Posterior cingulate gyrus (tissue), 11 donors: Measurements from ENCODE around the gene SLC1A6.
"Not testable (repeated sequence)": the region's sequence is repeated elsewhere in the genome, so short reads cannot be mapped to it uniquely, and the experiment has no call there.

ENCODE experiments used
- DNase-seq, 10 donors: peaks; one replicate each; pipeline versions ENCODE4 v3.0.0 to v3.0.0-alpha.2; 2020 to 2021; ENCODE audit warnings: mixed read lengths in 3 of 10
- intact Hi-C: fragments of 100-400 bp; cut with DNase I; formaldehyde crosslinking; loops from one replicate; pipeline ENCODE4 v1.15.1; 2023

SLC1A6 gene

GRCh38 chr19:14961956-14962685 is 17.5 kb downstream of the SLC1A6 start:
- DNase-seq, result peak in 1 of 10 donors; percentile 58
- intact Hi-C loops, result no loop called here

DNA sequence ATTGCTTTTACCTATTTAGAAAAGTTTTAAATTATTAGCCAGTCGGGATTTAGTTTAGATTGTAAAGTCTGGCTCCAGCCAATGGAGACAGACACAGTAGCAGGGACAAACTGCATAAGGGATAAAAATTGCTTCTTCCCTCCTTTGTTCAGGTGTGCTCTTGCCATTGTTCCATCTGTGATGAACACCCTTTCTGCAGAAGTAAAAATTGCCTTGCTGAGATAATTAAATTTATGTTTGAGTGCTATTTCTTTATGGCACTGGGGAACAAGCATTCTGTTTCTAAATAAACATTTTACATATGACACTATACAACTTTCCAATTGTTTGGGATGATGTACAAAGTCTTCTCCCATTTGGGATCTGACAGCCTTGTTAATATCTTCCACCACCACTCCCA is 20.4 kb downstream of the SLC1A6 start:
- intact Hi-C loops, result no loop called here
- no peak for DNase-seq

GRCh38 chr19:14957464-14957863 is 22.2 kb downstream of the SLC1A6 start:
- intact Hi-C loops, result no loop called here
- no peak for DNase-seq

DNA sequence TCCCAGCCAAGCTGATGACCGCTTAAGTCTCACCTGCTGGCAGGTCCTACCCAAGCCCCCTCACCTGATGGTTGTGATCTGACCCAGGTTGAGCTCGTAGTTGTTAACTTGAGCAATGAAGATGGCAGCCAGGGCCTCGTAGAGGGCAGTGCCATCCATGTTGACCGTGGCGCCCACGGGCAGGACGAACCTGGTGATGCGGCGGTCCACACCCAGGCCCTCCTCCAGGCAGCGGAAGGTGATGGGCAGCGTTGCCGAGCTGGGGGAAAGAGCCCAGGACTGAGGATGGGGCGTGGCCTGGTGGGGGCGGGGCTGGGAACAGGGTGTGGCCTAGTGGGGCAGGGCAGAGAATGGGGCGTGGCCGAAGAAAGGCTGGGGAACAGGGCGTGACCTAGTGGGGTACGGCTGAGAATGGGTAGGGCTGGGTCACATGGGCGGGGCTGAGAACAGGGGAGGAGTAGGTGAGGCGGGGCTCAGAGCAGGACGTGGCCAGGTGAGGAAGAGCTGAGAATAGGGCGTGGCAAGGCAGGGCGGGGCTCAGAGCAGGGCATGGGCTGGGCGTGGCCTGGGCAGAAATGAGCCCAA is 25.5 kb downstream of the SLC1A6 start:
- intact Hi-C loops, result no loop called here
- no peak for DNase-seq

DNA sequence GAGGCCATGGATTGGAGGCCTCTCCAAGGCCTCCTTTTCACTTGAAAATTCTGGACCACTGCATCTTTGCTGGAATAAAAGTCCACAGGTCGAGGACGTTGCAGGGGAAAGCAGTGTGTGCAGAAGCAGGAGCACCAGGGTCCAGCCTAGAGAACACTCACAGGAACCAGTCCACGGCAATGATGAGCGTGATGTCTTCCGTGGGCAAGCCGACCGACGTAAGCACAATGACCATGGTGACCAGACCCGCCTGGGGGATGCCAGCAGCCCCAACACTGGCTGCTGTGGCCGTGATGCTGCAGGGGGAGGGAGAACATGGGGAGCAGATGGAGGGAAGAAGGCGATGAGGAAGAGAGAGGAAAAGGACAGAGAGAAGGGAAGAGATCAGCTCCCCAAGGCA is 26.9 kb downstream of the SLC1A6 start:
- intact Hi-C loops, result no loop called here
- no peak for DNase-seq

- no peak for DNase-seq
- intact Hi-C loops, result no loop called here
These were observed 29.2 kb downstream of the SLC1A6 start for GRCh38 chr19:14950421-14950820.

DNA sequence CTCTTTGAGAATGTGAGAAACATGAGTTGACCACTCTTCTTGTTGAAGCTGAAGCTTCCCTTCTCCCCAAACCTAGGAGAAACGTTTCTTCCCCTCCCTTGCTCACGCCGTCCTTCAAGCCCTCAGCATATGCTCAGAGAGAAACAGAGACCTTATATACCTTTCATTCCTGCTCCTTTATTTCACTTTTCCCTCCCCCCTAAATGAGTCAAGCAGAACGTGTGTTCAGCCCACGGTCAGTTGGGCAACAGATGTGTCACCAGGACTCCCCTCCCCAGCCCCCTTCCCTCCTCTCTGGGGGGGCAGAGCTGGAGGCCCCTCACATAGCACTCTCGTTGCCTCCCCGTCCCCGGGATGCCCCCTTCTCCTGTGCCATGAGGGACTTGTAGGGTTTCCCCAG is 29.8 kb downstream of the SLC1A6 start:
- no peak for DNase-seq
- intact Hi-C loops, result no loop called here

- DNase-seq, intact Hi-C loops: not testable (repeated sequence)
These were observed 30.3 kb downstream of the SLC1A6 start for GRCh38 chr19:14949413-14949812.

- intact Hi-C loops, result no loop called here
- DNase-seq, result no peak
These were observed 35.2 kb downstream of the SLC1A6 start for GRCh38 chr19:14944456-14944855.

DNA sequence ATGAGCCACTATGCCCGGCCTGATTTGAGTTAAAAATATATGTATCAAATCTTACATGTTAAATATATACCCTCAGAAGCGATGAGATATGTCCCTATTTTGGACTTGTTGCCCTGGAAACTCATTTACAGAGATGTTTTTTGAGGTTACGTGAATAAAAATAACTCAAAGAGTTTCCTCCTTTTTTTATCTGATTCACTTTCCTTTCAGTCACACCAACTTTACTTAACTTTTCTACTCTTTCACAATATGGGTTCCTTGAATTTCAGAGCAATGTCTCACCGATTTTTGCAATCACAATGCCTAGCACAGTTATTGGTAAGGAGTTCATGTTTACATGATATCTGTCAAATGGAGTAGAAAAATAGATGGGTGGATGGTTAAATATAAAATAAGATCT is 36.1 kb downstream of the SLC1A6 start:
- intact Hi-C loops, result no loop called here
- no peak for DNase-seq

- DNase-seq, result no peak
- intact Hi-C loops, result no loop called here
These were observed 38.5 kb downstream of the SLC1A6 start, which contains the start of gene OR7C2 for GRCh38 chr19:14941189-14941588. TSS of gene OR7C2 (plus strand) at chr19:14941489. CDS start at chr19:14941489, 0 bp downstream.

GRCh38 chr19:14940266-14940665 is 39.4 kb downstream of the SLC1A6 start:
- no peak for DNase-seq
- intact Hi-C loops, result no loop called here

- DNase-seq, result no peak
- intact Hi-C loops, result no loop called here
These were observed 46.2 kb downstream of the SLC1A6 start for GRCh38 chr19:14933506-14933905.

- intact Hi-C loops, result no loop called here
These were observed 62.8 kb downstream of the SLC1A6 start for GRCh38 chr19:14916848-14917247.

DNA sequence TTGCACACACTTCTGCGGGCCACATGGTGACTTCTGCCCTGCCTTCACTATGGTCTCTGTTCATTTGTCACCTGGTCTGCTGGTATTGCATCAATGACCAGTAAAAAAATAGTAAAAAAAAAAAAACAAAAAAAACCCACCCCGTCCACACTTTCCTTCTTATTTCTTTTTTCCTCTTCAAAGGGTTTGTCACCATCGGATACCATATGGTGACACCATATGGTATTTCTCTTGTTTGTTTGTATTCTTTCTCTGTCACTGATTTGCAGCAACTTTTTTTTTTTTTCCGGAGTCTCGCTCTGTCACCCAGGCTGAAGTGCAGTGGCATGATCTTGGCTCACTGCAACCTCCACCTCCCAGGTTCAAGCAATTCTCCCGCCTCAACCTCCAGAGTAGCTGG is 64.5 kb downstream of the SLC1A6 start:
- intact Hi-C loops, result no loop called here
- no peak for DNase-seq

More at GRCh38 chr19:14916848-14917247, 62.8 kb downstream of the SLC1A6 start:
- no peak for DNase-seq

GRCh38 chr19:14906711-14907110 is 73.0 kb downstream of the SLC1A6 start:
- DNase-seq, result no peak
- intact Hi-C loops, result no loop called here

DNA sequence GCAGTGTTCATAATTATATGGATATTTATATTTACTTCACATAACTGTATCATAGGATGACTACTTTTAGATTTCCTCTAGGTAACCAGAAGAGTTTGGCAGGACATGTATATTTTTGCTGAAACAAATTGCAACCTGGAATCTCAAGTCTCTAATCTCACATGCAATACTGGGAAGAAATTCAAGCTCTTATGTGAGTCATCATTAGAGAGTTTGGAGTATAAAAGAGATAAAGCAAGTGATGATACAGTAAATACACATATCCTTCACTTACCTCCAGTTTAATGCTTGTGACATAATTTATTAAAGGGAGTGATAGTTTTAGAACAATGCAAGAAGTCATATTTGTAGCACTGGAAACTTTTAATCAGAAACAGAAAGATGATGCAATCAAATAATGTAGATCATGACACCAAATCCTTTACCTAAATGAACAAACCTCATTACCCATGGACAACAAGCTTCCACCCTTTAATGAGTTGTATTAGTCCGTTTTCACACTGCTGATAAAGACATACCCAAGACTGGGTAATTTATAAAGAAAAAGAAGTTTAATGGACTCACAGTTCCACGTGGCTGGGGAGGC is 77.9 kb downstream of the SLC1A6 start:
- intact Hi-C loops, result no loop called here
- no peak for DNase-seq
